Mesenchymal stem cell (in vitro differentiated cells and primary cell): Measurements from ENCODE around the gene P4HB.
A peak's percentile ranks its signal among the peaks of the same experiment; 100 is the strongest.

Source experiments
- DNase-seq: peaks from one replicate; pipeline ENCODE4 v3.0.0-alpha.2; 2013
- H2AFZ ChIP-seq: one replicate; pipeline ENCODE4 v1.6.1; 2013; ENCODE audit warnings: low read depth, mild to moderate bottlenecking, control low read depth, inconsistent platforms, low read length, moderate library complexity
- H2AK5ac ChIP-seq: 2 replicates; pipeline ENCODE4 v1.6.1; 2013; ENCODE audit warnings: low read length, moderate library complexity, mild to moderate bottlenecking, inconsistent platforms; ENCODE audit not compliant: severe bottlenecking
- H2BK120ac ChIP-seq: one replicate; pipeline ENCODE4 v1.6.1; 2013; ENCODE audit warnings: low read depth, mild to moderate bottlenecking, inconsistent platforms, low read length, moderate library complexity
- H2BK12ac ChIP-seq, 2 experiments: one replicate each; pipeline ENCODE4 v1.6.1; 2013; ENCODE audit warnings: inconsistent platforms in 2 of 2, low read length in 2 of 2, mild to moderate bottlenecking in 2 of 2, moderate library complexity in 2 of 2, control low read depth in 1 of 2
- H2BK15ac ChIP-seq: one replicate; pipeline ENCODE4 v1.6.1; 2013; ENCODE audit warnings: mild to moderate bottlenecking, low read depth, inconsistent platforms; ENCODE audit not compliant: poor library complexity, severe bottlenecking
- H2BK5ac ChIP-seq: 2 replicates; pipeline ENCODE4 v1.6.1; 2013; ENCODE audit warnings: low read depth, mild to moderate bottlenecking, low read length, control low read depth, inconsistent platforms; ENCODE audit not compliant: poor library complexity, severe bottlenecking
- H3K14ac ChIP-seq, 2 experiments: one replicate each; pipeline ENCODE4 v1.6.1; 2013; ENCODE audit warnings: inconsistent platforms in 2 of 2, low read length in 2 of 2, control low read depth in 1 of 2, mild to moderate bottlenecking in 1 of 2, moderate library complexity in 1 of 2
- H3K18ac ChIP-seq, 2 experiments: one replicate each; pipeline ENCODE4 v1.6.1; 2013; ENCODE audit warnings: inconsistent platforms in 2 of 2, low read length in 2 of 2, control low read depth in 1 of 2, low read depth in 1 of 2, mild to moderate bottlenecking in 1 of 2
- H3K23ac ChIP-seq, 2 experiments: one replicate each; pipeline ENCODE4 v1.6.1; 2013; ENCODE audit warnings: inconsistent platforms in 2 of 2, low read length in 2 of 2, mild to moderate bottlenecking in 2 of 2, moderate library complexity in 2 of 2, control low read depth in 1 of 2
- H3K27ac ChIP-seq: 2 replicates; pipeline ENCODE4 v1.5.1; 2013; ENCODE audit warnings: mild to moderate bottlenecking, moderate library complexity, low read length, control low read depth, inconsistent platforms; ENCODE audit not compliant: poor library complexity, severe bottlenecking
- H3K27me3 ChIP-seq, 2 experiments: 2 replicates each; pipeline versions ENCODE4 v1.6.1 to v1.7.0; 2013; ENCODE audit warnings: low read length in 2 of 2, mild to moderate bottlenecking in 2 of 2, moderate library complexity in 2 of 2, control low read depth in 1 of 2, inconsistent platforms in 1 of 2; ENCODE audit not compliant: control insufficient read depth in 1 of 2, insufficient read depth in 1 of 2
- H3K36me3 ChIP-seq, 2 experiments: 2 replicates each; pipeline versions ENCODE4 v1.6.1 to v1.7.0; 2013; ENCODE audit warnings: low read length in 2 of 2, control low read depth in 1 of 2, inconsistent platforms in 1 of 2, low read depth in 1 of 2, mild to moderate bottlenecking in 1 of 2; ENCODE audit not compliant: insufficient read depth in 2 of 2, control insufficient read depth in 1 of 2
- H3K4ac ChIP-seq, 2 experiments: one replicate each; pipeline ENCODE4 v1.6.1; 2013; ENCODE audit warnings: inconsistent platforms in 2 of 2, low read length in 2 of 2, mild to moderate bottlenecking in 2 of 2, moderate library complexity in 2 of 2, control low read depth in 1 of 2, low read depth in 1 of 2
- H3K4me1 ChIP-seq: 2 replicates; pipeline ENCODE4 v1.6.1; 2013; ENCODE audit warnings: low read depth, low read length, control low read depth; ENCODE audit not compliant: control insufficient read depth, insufficient read depth
- H3K4me2 ChIP-seq: 2 replicates; pipeline ENCODE4 v1.6.1; 2013; ENCODE audit warnings: low read length, mild to moderate bottlenecking, inconsistent platforms; ENCODE audit not compliant: poor library complexity, severe bottlenecking
- H3K4me3 ChIP-seq, 2 experiments: 2 replicates each; pipeline versions ENCODE4 v1.5.1 to v1.7.0; 2013; ENCODE audit warnings: low read length in 2 of 2, mild to moderate bottlenecking in 2 of 2, control low read depth in 1 of 2, low read depth in 1 of 2; ENCODE audit not compliant: insufficient read depth in 1 of 2
- H3K79me1 ChIP-seq: replicated peaks from 2 replicates; pipeline ENCODE4 v1.6.1; 2013; ENCODE audit warnings: mild to moderate bottlenecking, control low read depth, low read length, inconsistent platforms; ENCODE audit not compliant: poor library complexity, severe bottlenecking
- H3K9ac ChIP-seq: 2 replicates; pipeline ENCODE4 v1.7.0; 2013; ENCODE audit warnings: mild to moderate bottlenecking, low read length, moderate library complexity
- H3K9me3 ChIP-seq: 2 replicates; pipeline ENCODE4 v1.7.0; 2013; ENCODE audit warnings: mild to moderate bottlenecking, low read length; ENCODE audit not compliant: control insufficient read depth
- H4K8ac ChIP-seq: one replicate; pipeline ENCODE4 v1.6.1; 2013; ENCODE audit warnings: inconsistent platforms, mild to moderate bottlenecking, low read length, moderate library complexity
- H4K91ac ChIP-seq: one replicate; pipeline ENCODE4 v1.6.1; 2013; ENCODE audit warnings: mild to moderate bottlenecking, low read length, inconsistent platforms
- WGBS: methylation state at CpG from one replicate; pipeline ENCODE4 v1.1.7; 2013; ENCODE audit warnings: mixed read lengths; 5-methylcytosine and 5-hydroxymethylcytosine counted together

P4HB gene

DNA sequence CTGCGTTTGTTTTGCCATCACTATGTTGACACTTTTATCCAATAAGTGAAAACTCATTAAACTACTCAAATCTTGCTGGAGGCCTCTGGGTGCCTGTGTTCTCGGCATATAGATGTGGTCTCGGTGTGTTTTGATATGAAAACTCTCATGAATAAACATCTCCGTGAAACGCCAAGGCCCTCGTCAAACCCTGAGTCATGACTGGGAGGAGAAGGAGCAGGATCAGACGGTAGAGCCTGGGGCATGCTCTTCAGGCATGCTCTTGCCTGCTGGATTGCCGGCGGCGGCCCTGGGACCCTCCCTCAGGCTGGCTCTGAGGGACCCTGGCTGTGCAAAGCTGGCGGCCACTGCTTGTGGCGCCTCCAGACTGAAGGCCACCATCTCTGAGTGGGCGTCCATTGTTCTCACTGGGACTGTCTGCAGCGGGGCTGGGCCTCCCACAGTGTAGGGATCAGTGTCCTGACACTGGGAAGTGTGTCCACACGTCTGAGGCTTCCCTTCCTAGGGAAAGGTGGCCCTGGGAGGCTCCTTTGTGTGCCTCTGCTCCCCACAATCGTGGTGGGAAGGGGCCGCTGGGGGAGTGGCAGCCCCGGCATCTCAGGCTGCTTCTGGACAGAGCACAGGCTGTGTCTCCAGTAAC lies 40.0 kb upstream of the P4HB start:
- Histone ChIP-seq H3K14ac (no peak overlapping the region), H3K9me3 (no peaks in the 10 kb centered on the region), H3K27me3 (peaks cover 0 to 8% of the 10 kb centered on the region in 2 experiments), H2BK120ac (no peak overlapping the region), H3K79me1 (peaks cover 19% of the 10 kb centered on the region), H2AFZ (no peak overlapping the region), H2BK12ac (no peak overlapping the region), H4K8ac (no peak overlapping the region), H3K4me3 (no peak overlapping the region), H2AK5ac (no peak overlapping the region), H3K36me3 (peaks cover 53 to 63% of the 10 kb centered on the region in 2 experiments), H3K4me2 (no peak overlapping the region), H3K27ac (no peak overlapping the region), H2BK15ac (no peak overlapping the region), H3K9ac (no peak overlapping the region), H2BK5ac (no peak overlapping the region), H3K4ac (no peak overlapping the region), H3K4me1 (peaks cover 42% of the 10 kb centered on the region), H4K91ac (no peak overlapping the region), H3K18ac (no peak overlapping the region), H3K23ac (no peak overlapping the region)
- WGBS: 92% methylated on average over 18 of the region's 18 CpGs
- DNase-seq: no peak

DNA sequence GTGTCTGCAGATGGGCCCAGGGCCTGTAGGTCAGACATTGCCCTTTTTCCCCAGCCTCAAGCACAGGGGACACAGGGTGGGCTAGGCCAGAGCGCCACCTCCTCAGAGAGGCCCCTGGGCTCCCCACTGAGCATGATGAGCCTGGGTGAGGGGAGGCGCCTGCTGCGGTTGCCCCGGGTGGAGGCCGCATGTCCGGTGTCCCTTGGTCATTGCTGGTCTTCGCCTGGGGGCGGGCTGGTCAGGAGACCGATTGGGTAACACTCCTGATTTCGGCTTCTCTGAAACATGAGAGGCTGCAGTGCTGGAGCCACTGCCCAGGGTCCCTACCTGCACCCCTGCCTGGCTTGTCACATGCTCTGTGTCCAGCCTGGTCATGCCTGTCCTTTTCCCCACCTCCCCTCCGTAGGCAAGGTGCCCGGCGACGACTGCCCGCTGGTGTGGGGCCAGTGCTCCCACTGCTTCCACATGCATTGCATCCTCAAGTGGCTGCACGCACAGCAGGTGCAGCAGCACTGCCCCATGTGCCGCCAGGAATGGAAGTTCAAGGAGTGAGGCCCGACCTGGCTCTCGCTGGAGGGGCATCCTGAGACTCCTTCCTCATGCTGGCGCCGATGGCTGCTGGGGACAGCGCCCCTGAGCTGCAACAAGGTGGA lies 39.3 kb upstream of the P4HB start:
- Histone ChIP-seq H3K4me2 (no peak overlapping the region), H3K14ac (no peak overlapping the region), H2BK15ac (no peak overlapping the region), H3K18ac (no peak overlapping the region), H4K91ac (peak overlapping the region; percentile 0), H3K36me3 (peaks cover 59 to 61% of the 10 kb centered on the region in 2 experiments), H4K8ac (no peak overlapping the region), H3K79me1 (peaks cover 19% of the 10 kb centered on the region), H2AK5ac (peak overlapping the region; percentile 16), H2BK5ac (no peak overlapping the region), H2BK12ac (no peak overlapping the region), H3K9me3 (no peaks in the 10 kb centered on the region), H3K4ac (no peak overlapping the region), H3K23ac (no peak overlapping the region), H3K27ac (no peak overlapping the region), H3K27me3 (peaks cover 0 to 8% of the 10 kb centered on the region in 2 experiments), H2BK120ac (no peak overlapping the region), H3K9ac (no peak overlapping the region), H3K4me3 (no peak overlapping the region), H2AFZ (no peak overlapping the region), H3K4me1 (peaks cover 42% of the 10 kb centered on the region)
- DNase-seq: no peak
- 96% methylated on average over 22 of the region's 22 CpGs for WGBS

DNA sequence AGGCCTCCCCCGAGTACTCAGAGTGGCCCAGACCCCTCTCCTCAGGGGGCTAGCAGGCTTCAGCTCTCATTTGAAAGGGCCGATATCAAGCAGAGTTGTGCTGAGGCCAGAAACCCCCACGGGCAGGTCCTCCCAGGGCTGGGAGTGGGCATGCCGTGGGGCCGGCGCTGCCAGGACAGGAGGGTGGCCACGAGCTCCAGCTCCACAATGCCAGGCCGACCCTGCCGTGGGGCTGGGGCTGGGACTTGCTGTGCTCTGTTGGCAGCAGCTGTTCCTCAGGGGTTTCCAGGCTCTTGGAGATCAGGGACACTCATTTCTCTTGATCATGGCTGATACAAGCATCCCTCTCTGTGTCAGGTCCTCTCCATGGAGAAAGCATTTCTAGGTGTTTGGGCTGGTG lies 38.5 kb upstream of the P4HB start:
- Histone ChIP-seq H3K79me1 (peaks cover 23% of the 10 kb centered on the region), H3K36me3 (peaks cover 58 to 63% of the 10 kb centered on the region in 2 experiments), H2BK5ac (no peak overlapping the region), H3K9ac (peak overlapping the region; percentile 39), H3K4me3 (no peak overlapping the region), H3K27ac (peak overlapping the region; percentile 68), H4K91ac (peak overlapping the region; percentile 25), H3K18ac (peak overlapping the region in 1 of 2 experiments; percentile 62), H2BK15ac (no peak overlapping the region), H2BK120ac (no peak overlapping the region), H2AFZ (no peak overlapping the region), H2BK12ac (no peak overlapping the region), H3K4me2 (no peak overlapping the region), H2AK5ac (peak overlapping the region; percentile 42), H3K27me3 (peaks cover 0 to 8% of the 10 kb centered on the region in 2 experiments), H3K9me3 (no peaks in the 10 kb centered on the region), H3K4me1 (peaks cover 45% of the 10 kb centered on the region), H3K4ac (no peak overlapping the region), H3K23ac (no peak overlapping the region), H3K14ac (no peak overlapping the region), H4K8ac (no peak overlapping the region)
- no peak for DNase-seq
- WGBS: 84% methylated on average over 9 of the region's 9 CpGs

DNA sequence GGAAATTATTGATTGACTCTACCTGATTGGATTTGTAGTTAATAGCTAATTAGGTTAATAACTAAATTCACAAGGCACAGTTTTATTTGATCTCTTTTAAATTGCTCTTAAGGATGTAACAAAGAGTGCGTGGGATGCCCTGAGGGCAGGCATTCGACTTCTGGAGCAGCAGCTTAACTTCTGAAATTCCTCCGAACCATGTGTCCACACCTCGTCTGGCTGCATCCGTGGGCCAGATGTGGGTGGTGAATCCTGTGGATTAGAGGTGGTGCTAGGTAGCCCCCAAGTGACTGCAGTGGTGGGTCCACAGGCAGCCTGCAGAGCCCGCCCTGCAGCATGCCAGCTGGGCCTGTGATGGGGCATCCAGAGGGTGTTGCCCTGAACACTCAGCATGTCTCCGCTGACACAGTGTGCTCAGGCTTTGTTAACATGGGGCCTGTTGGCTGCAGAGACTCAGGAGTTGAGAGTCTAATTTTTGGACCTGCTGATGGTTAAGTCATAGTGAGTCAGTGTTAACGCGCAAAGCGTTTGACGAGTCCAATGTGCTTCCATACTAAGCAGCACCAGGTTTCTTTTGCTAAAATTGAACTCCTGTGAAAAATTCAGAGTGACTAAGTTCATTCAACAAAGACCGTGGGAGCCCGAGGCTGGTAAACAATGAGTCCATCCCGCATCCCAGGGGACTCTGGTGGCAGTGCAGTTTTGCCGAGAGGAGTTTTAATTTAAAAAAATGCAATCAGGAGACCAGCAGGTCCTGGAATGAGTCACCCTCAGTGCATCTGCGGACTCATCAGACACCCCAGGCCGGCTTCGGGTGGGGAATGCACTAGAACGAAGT lies 37.9 kb upstream of the P4HB start:
- Histone ChIP-seq H3K27me3 (peaks cover 0 to 8% of the 10 kb centered on the region in 2 experiments), H4K8ac (no peak overlapping the region), H3K4me1 (peaks cover 48% of the 10 kb centered on the region), H3K79me1 (peaks cover 24% of the 10 kb centered on the region), H2BK120ac (peak overlapping the region; percentile 24), H3K27ac (peak overlapping the region; percentile 68), H2BK5ac (no peak overlapping the region), H3K9ac (peak overlapping the region; percentile 39), H2AK5ac (no peak overlapping the region), H3K18ac (peak overlapping the region in 1 of 2 experiments; percentile 13), H3K4me2 (no peak overlapping the region), H3K4ac (no peak overlapping the region), H2BK15ac (no peak overlapping the region), H2BK12ac (no peak overlapping the region), H3K23ac (peak overlapping the region in 1 of 2 experiments; percentile 96), H3K9me3 (no peaks in the 10 kb centered on the region), H3K4me3 (no peak overlapping the region), H3K14ac (no peak overlapping the region), H3K36me3 (peaks cover 52 to 63% of the 10 kb centered on the region in 2 experiments), H2AFZ (no peak overlapping the region), H4K91ac (no peak overlapping the region)
- DNase-seq: peak; percentile 90
- WGBS: 42% methylated on average over 19 of the region's 19 CpGs
